Parathyroid adenoma (tissue), 2 donors: ENCODE measurements around the gene ZRANB3.

ENCODE experiments used
- H2AFZ ChIP-seq: fragments of 300-600 bp; sonication (generic); one replicate; pipeline ENCODE4 v1.7.0; 2017; ENCODE audit warnings: antibody characterized with exemption, mild to moderate bottlenecking
- H3K27ac ChIP-seq: fragments of 300-600 bp; sonication (generic); one replicate; pipeline ENCODE4 v1.7.0; 2017
- H3K27me3 ChIP-seq: fragments of 300-600 bp; sonication (generic); one replicate; pipeline ENCODE4 v1.7.0; 2017; ENCODE audit warnings: low read length; ENCODE audit not compliant: control insufficient read depth, insufficient read depth
- H3K36me3 ChIP-seq: fragments of 300-600 bp; sonication (generic); one replicate; pipeline ENCODE4 v1.7.0; 2017; ENCODE audit warnings: low read length; ENCODE audit not compliant: control insufficient read depth, insufficient read depth
- H3K4me1 ChIP-seq: fragments of 300-600 bp; sonication (generic); one replicate; pipeline ENCODE4 v1.7.0; 2017; ENCODE audit warnings: control low read depth
- H3K4me2 ChIP-seq: fragments of 300-600 bp; sonication (generic); one replicate; pipeline ENCODE4 v1.7.0; 2017; ENCODE audit warnings: low read length
- H3K4me3 ChIP-seq: fragments of 300-600 bp; sonication (generic); one replicate; pipeline ENCODE4 v1.7.0; 2017; ENCODE audit warnings: low read depth, low read length
- H3K79me2 ChIP-seq: fragments of 300-600 bp; sonication (generic); one replicate; pipeline ENCODE4 v1.7.0; 2017; ENCODE audit warnings: control low read depth
- H3K9ac ChIP-seq: fragments of 300-600 bp; sonication (generic); one replicate; pipeline ENCODE4 v1.7.0; 2017; ENCODE audit warnings: mild to moderate bottlenecking
- H3K9me3 ChIP-seq: fragments of 300-600 bp; sonication (generic); one replicate; pipeline ENCODE4 v1.7.0; 2017; ENCODE audit warnings: low read length; ENCODE audit not compliant: control insufficient read depth
- TF ChIP-seq, protein P1 (sequence below): fragments of 300-600 bp; sonication (generic); IDR thresholded peaks from one replicate; pipeline ENCODE4 v1.7.0; 2017; ENCODE audit warnings: antibody characterized with exemption, mild to moderate bottlenecking
- donor health status: primary hyperparathyroidism.

Gene ZRANB3

GRCh38 chr2:135246711-135247270, 284.2 kb downstream of the ZRANB3 start:
- TF ChIP-seq, protein P1, sequence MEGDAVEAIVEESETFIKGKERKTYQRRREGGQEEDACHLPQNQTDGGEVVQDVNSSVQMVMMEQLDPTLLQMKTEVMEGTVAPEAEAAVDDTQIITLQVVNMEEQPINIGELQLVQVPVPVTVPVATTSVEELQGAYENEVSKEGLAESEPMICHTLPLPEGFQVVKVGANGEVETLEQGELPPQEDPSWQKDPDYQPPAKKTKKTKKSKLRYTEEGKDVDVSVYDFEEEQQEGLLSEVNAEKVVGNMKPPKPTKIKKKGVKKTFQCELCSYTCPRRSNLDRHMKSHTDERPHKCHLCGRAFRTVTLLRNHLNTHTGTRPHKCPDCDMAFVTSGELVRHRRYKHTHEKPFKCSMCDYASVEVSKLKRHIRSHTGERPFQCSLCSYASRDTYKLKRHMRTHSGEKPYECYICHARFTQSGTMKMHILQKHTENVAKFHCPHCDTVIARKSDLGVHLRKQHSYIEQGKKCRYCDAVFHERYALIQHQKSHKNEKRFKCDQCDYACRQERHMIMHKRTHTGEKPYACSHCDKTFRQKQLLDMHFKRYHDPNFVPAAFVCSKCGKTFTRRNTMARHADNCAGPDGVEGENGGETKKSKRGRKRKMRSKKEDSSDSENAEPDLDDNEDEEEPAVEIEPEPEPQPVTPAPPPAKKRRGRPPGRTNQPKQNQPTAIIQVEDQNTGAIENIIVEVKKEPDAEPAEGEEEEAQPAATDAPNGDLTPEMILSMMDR: no peak
- no peaks in the 10 kb centered on the region for H3K79me2 ChIP-seq
- peaks cover 6% of the 10 kb centered on the region for H3K4me1 ChIP-seq
- no peaks in the 10 kb centered on the region for H3K36me3 ChIP-seq
- H3K27me3 ChIP-seq: no peaks in the 10 kb centered on the region
- H3K4me3 ChIP-seq: no peak overlapping the region
- no peak overlapping the region for H3K9ac ChIP-seq
- no peaks in the 10 kb centered on the region for H3K9me3 ChIP-seq
- H3K4me2 ChIP-seq: no peak overlapping the region
- H3K27ac ChIP-seq: no peak overlapping the region
- no peak overlapping the region for H2AFZ ChIP-seq

DNA sequence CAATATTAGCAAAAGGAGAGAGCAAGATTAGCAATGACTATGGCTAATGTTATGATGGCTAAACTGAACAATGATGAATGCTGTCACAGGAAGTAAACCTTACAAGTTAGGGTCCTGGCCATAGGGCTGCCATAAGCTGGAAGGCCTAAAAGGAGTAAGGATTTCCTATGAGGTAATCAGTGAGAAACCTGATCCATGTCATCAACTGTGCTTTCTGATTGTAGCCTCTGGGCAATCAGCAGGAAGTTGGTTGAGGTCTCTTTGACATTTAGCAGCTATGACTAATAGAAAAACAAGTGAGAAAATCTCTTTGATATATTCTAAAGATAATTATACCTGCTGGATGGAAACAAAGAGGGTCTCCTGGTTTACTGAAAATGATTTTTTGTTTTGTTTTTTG, 285.9 kb downstream of the ZRANB3 start:
- H3K27me3 ChIP-seq: no peaks in the 10 kb centered on the region
- H3K4me2 ChIP-seq: no peak overlapping the region
- no peak overlapping the region for H3K9ac ChIP-seq
- no peaks in the 10 kb centered on the region for H3K36me3 ChIP-seq
- H3K9me3 ChIP-seq: no peaks in the 10 kb centered on the region
- TF ChIP-seq, protein P1: no peak
- no peak overlapping the region for H3K27ac ChIP-seq
- H3K4me1 ChIP-seq: peaks cover 6% of the 10 kb centered on the region
- no peak overlapping the region for H2AFZ ChIP-seq
- no peak overlapping the region for H3K4me3 ChIP-seq
- no peaks in the 10 kb centered on the region for H3K79me2 ChIP-seq

- no peak overlapping the region for H3K27ac ChIP-seq
- TF ChIP-seq, protein P1: no peak
- H3K4me2 ChIP-seq: no peak overlapping the region
- no peaks in the 10 kb centered on the region for H3K27me3 ChIP-seq
- H2AFZ ChIP-seq: no peak overlapping the region
- H3K9ac ChIP-seq: no peak overlapping the region
- no peaks in the 10 kb centered on the region for H3K36me3 ChIP-seq
- H3K9me3 ChIP-seq: no peaks in the 10 kb centered on the region
- no peaks in the 10 kb centered on the region for H3K4me1 ChIP-seq
- no peaks in the 10 kb centered on the region for H3K79me2 ChIP-seq
- H3K4me3 ChIP-seq: no peak overlapping the region
Observed at GRCh38 chr2:135238651-135239050, 292.4 kb downstream of the ZRANB3 start.

- TF ChIP-seq, protein P1: no peak
- Histone ChIP-seq H3K4me2 (no peak overlapping the region), H3K4me1 (no peaks in the 10 kb centered on the region), H3K4me3 (no peak overlapping the region), H3K36me3 (no peaks in the 10 kb centered on the region), H2AFZ (no peak overlapping the region), H3K27me3 (no peaks in the 10 kb centered on the region), H3K9ac (no peak overlapping the region), H3K79me2 (no peaks in the 10 kb centered on the region), H3K9me3 (no peaks in the 10 kb centered on the region), H3K27ac (no peak overlapping the region)
Observed at GRCh38 chr2:135230150-135230549, 300.9 kb downstream of the ZRANB3 start.

DNA sequence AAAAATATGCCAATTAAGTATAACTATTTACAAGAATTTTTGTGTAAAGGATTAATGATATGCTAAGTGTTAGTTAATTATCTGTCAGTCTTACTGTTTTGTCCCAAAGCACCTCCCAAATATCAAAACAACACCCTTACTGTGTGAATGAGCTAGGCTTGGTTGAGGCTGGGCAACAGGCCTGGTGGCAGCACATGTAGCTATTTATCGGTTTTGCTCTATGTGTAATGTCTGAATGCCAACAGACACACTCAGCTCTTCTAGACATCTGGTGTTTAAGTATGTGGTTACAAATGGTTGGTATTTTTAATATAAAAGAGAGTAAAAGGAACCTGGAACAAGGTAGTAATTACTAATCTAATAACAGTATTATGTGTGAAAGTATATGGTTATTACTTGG, 303.6 kb downstream of the ZRANB3 start:
- TF ChIP-seq, protein P1: no peak
- no peak overlapping the region for H3K27ac ChIP-seq
- no peaks in the 10 kb centered on the region for H3K36me3 ChIP-seq
- H3K4me3 ChIP-seq: no peak overlapping the region
- H3K4me2 ChIP-seq: no peak overlapping the region
- H3K27me3 ChIP-seq: no peaks in the 10 kb centered on the region
- H2AFZ ChIP-seq: no peak overlapping the region
- H3K9me3 ChIP-seq: no peaks in the 10 kb centered on the region
- H3K79me2 ChIP-seq: no peaks in the 10 kb centered on the region
- H3K9ac ChIP-seq: no peak overlapping the region
- no peaks in the 10 kb centered on the region for H3K4me1 ChIP-seq
